ENCODE data around the gene ATP11B. TPM values are rescaled to one million over a fixed set of nuclear protein-coding genes. Genes with fewer than 3 reads are reported as not detected.

Gene ATP11B
- total RNA-seq, 1 donor from 2014 or later: 73.2 TPM

- H3K27me3 Mint-ChIP-seq (ENCODE audit: low read depth): no peaks in the 10 kb centered on the region
- no peak for TF ChIP-seq CTCF (IDR thresholded peaks at IDR 0.05)
- no peaks in the 10 kb centered on the region for H3K9me3 Mint-ChIP-seq (ENCODE audit: low read depth)
- no peaks in the 10 kb centered on the region for H3K36me3 Mint-ChIP-seq (ENCODE audit: low read depth)
- DNase-seq (ENCODE audit: low spot score): no peak
- peak overlapping the region; percentile 41 for H3K27ac Mint-ChIP-seq (ENCODE audit: unreplicated experiment)
- H3K4me1 Mint-ChIP-seq (ENCODE audit: low read depth): peaks cover 52% of the 10 kb centered on the region
- no peak overlapping the region for H3K4me3 Mint-ChIP-seq (ENCODE audit: unreplicated experiment)
Observed at GRCh38 chr3:182969853-182970252, 176.5 kb downstream of the ATP11B start.

GRCh38 chr3:182970811-182971418 lies 177.6 kb downstream of the ATP11B start:
- no peak for TF ChIP-seq CTCF (IDR thresholded peaks at IDR 0.05)
- no peak overlapping the region for H3K4me3 Mint-ChIP-seq (ENCODE audit: unreplicated experiment)

More at GRCh38 chr3:182970811-182971418, 177.6 kb downstream of the ATP11B start:
- peaks cover 45% of the 10 kb centered on the region for H3K4me1 Mint-ChIP-seq (ENCODE audit: low read depth)
- H3K36me3 Mint-ChIP-seq (ENCODE audit: low read depth): no peaks in the 10 kb centered on the region
- no peaks in the 10 kb centered on the region for H3K27me3 Mint-ChIP-seq (ENCODE audit: low read depth)
- no peak for DNase-seq (ENCODE audit: low spot score)
- peak overlapping the region; percentile 45 for H3K27ac Mint-ChIP-seq (ENCODE audit: unreplicated experiment)
- H3K9me3 Mint-ChIP-seq (ENCODE audit: low read depth): no peaks in the 10 kb centered on the region

Other genes with a start within 250 kb of the ATP11B start
- 48.1 to 53.5 TPM (median 52.6 TPM) in 3 replicates for gene DCUN1D1, start 187.0 kb downstream of the ATP11B start, total RNA-seq